NB4 (cell line): ENCODE data around the gene MTHFD1L.

Experiments used
- MAX ChIP-seq: IDR thresholded peaks from 2 replicates; pipeline ENCODE4 v1.6.1; 2011; ENCODE audit warnings: low read depth, low read length
- MYC ChIP-seq: IDR thresholded peaks from 2 replicates; pipeline ENCODE4 v1.6.1; 2011; ENCODE audit warnings: low read depth, low read length
- POLR2A ChIP-seq: IDR thresholded peaks from 2 replicates; pipeline ENCODE4 v1.6.1; 2011; ENCODE audit warnings: mild to moderate bottlenecking; ENCODE audit not compliant: insufficient read length; ENCODE audit errors: extremely low read depth
- TF ChIP-seq, protein P1 (sequence below): IDR thresholded peaks from one replicate; pipeline ENCODE4 v1.5.1; 2012; ENCODE audit warnings: low read depth, low read length

DNA sequence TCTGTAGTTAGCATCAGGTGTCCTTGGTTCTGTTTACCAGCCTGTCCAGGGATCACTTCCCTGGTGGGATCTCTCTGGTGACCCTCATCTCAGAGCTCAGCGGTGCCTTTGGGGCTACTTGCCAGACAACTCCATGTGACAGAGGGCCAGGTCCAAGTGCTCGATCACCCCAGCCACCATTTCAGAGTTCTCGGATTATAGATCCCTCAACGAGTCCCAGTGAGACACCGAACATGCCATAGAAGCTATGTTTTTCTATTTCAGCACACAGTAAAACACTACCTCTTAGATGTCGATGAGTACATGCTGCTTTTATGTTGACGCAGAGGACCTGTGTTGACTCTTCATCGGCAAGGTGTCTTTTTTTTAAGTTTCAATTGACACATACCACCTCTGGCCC lies 204.1 kb downstream of the MTHFD1L start:
- TF ChIP-seq MYC, result no peak
- TF ChIP-seq, protein P1, sequence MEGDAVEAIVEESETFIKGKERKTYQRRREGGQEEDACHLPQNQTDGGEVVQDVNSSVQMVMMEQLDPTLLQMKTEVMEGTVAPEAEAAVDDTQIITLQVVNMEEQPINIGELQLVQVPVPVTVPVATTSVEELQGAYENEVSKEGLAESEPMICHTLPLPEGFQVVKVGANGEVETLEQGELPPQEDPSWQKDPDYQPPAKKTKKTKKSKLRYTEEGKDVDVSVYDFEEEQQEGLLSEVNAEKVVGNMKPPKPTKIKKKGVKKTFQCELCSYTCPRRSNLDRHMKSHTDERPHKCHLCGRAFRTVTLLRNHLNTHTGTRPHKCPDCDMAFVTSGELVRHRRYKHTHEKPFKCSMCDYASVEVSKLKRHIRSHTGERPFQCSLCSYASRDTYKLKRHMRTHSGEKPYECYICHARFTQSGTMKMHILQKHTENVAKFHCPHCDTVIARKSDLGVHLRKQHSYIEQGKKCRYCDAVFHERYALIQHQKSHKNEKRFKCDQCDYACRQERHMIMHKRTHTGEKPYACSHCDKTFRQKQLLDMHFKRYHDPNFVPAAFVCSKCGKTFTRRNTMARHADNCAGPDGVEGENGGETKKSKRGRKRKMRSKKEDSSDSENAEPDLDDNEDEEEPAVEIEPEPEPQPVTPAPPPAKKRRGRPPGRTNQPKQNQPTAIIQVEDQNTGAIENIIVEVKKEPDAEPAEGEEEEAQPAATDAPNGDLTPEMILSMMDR, result no peak
- no peak for TF ChIP-seq POLR2A
- TF ChIP-seq MAX, result no peak
